Right lobe of liver (tissue), 6 donors: ENCODE results near the gene VPS52. TPM values are rescaled to one million over a fixed set of nuclear protein-coding genes. Genes with fewer than 3 reads are reported as not detected.
"Not testable (repeated sequence)": the region's sequence is repeated elsewhere in the genome, so short reads cannot be mapped to it uniquely, and the experiment has no call there.

Experiments used
- ATAC-seq, 4 donors: fragments of 200-7000 bp; cut with Tn5 transposase; one replicate each; pipeline ENCODE4 v1.9.1; 2020; ENCODE audit warnings: mild to moderate bottlenecking in 4 of 4, moderate library complexity in 4 of 4
- DNase-seq, 3 donors: peaks; one replicate each; pipeline ENCODE4 v3.0.0-alpha.2; 2020
- H3K27ac ChIP-seq, 3 donors: fragments of 200-600 bp; one replicate each; pipeline ENCODE4 v1.8.0; 2022
- H3K27me3 ChIP-seq, 2 donors: fragments of 200-600 bp; one replicate each; pipeline ENCODE4 v1.8.0; 2022
- H3K36me3 ChIP-seq, 4 donors: fragments of 200-600 bp; sonication (generic) in 1 of 4; one replicate each; pipeline versions ENCODE4 v1.5.1 to v1.8.0; 2017 to 2022; ENCODE audit warnings: control low read depth in 1 of 4
- H3K4me1 ChIP-seq, 4 donors: fragments of 200-600 bp; sonication (generic) in 1 of 4; one replicate each; pipeline versions ENCODE4 v1.5.1 to v1.8.0; 2017 to 2022; ENCODE audit warnings: control low read depth in 1 of 4
- H3K4me3 ChIP-seq, 3 donors: fragments of 200-600 bp; one replicate each; pipeline ENCODE4 v1.8.0; 2022
- H3K9me3 ChIP-seq, 4 donors: fragments of 200-600 bp; sonication (generic) in 1 of 4; one replicate each; pipeline versions ENCODE4 v1.5.1 to v1.8.0; 2017 to 2022; ENCODE audit warnings: control low read depth in 1 of 4
- POLR2A ChIP-seq: fragments of 450-650 bp; IDR thresholded peaks from one replicate; pipeline ENCODE4 v1.6.1; 2017; ENCODE audit warnings: antibody characterized with exemption, mild to moderate bottlenecking
- WGBS: methylation state at CpG from one replicate; pipeline ENCODE4 v1.1.6; 2018; ENCODE audit warnings: low coverage, low lambda C conversion rate; ENCODE audit not compliant: insufficient coverage; ENCODE audit errors: missing lambda C conversion rate; 5-methylcytosine and 5-hydroxymethylcytosine counted together
- intact Hi-C, 2 donors: fragments of 100-400 bp; cut with DNase I; formaldehyde crosslinking; loops; one replicate each; pipeline versions ENCODE4 v1.11.2 to v1.14.1; 2022
- total RNA-seq, 6 experiments: library from RNA; depleted of rRNA in 2 of 6; stranded (reverse); fragments of >200 nt in 2 of 6; fragmentation: NEBNext Ultra II Directional in 3 of 6; extraction: Animal tissue kit (Norgen Biotek cat#: 25700) in 3 of 6; gene quantifications; one replicate each; pipeline versions ENCODE4 v1.1.0 to v1.2.4, GENCODE V29; 2016 to 2023
- TF ChIP-seq, protein P1 (sequence below), 4 donors: fragments of 200-600 bp in 3 of 4; fragments of 450-650 bp in 1 of 4; IDR thresholded peaks; one replicate each; pipeline versions ENCODE4 v1.5.1 to v1.8.0; 2016 to 2022; ENCODE audit warnings: antibody characterized with exemption in 4 of 4, mild to moderate bottlenecking in 2 of 4
- donor health status: DM: no; HTN: yes; CAD: no.
- donor health status: DM: no; HTN: no; CAD: no.
- donor health status: DM: no; HTN: no; CAD: no.
- donor health status: DM: no; HTN: yes; CAD: no.
- donor health status: DM: no; HTN: yes; CAD: no.

VPS52 gene
- total RNA-seq, 6 experiments from 2014 or later = 16.4 to 35.1 (median 27.5) TPM

DNA sequence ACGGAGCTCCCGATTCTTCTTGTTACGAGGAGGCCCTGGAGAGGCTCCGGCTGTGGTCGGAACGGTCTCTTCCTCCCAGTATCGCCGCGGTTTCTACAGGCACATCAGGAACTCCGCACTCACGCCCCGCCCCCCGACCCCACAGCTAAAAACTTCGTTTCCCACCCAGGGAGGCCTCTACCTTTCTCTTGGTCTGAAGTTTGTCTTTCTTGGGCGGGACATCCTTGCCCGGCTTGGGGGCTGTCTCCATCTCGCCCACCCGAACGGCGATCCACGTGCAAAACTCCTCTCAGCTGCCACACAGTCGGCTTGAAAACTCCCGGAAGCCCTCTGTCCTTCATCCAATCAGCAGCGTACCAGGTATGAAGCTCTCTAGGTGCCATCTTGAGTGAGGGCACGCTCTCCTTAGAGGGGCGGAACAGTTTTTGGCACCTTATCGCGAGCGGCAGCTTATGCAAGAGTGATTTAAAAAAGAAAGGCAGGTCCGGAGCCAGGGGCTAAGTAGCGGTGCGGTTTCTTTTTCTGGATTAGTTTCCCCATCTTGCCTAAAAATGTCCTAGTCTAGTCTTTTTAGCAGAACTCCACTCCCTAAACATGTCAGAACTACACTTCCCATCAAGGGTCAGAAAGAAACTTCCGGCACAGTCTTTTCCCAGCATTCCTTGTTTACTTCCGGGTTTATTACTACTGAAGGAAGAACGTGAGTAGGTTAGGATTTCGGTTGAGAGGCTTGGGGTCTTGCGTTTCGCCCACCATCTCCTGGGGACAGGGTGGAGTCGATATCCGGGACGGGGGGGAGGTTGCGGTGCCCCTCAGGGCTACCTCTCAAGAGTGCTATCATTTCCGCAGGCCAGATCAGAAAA lies 17.5 kb upstream of the VPS52 start, which contains the start of the genes PFDN6 and WDR46:
PFDN6 (plus strand) TSS at position 681 of the 863 bp plus-strand sequence. CDS start 256 bp downstream, outside the sequence.
WDR46 (minus strand) TSS at position 319 of the 863 bp plus-strand sequence; CDS start at position 250, 69 bp downstream.
- intact Hi-C loops = no loop called here
- peak within 1 kb of the TSS; percentile 79 to 94 (median 91) for H3K4me3 ChIP-seq
- under 1% methylated on average over 40 of the region's 43 CpGs for WGBS
- TF ChIP-seq, protein P1, sequence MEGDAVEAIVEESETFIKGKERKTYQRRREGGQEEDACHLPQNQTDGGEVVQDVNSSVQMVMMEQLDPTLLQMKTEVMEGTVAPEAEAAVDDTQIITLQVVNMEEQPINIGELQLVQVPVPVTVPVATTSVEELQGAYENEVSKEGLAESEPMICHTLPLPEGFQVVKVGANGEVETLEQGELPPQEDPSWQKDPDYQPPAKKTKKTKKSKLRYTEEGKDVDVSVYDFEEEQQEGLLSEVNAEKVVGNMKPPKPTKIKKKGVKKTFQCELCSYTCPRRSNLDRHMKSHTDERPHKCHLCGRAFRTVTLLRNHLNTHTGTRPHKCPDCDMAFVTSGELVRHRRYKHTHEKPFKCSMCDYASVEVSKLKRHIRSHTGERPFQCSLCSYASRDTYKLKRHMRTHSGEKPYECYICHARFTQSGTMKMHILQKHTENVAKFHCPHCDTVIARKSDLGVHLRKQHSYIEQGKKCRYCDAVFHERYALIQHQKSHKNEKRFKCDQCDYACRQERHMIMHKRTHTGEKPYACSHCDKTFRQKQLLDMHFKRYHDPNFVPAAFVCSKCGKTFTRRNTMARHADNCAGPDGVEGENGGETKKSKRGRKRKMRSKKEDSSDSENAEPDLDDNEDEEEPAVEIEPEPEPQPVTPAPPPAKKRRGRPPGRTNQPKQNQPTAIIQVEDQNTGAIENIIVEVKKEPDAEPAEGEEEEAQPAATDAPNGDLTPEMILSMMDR (IDR thresholded peaks at IDR 0.05) = no peak
- no peak for TF ChIP-seq POLR2A
- H3K27ac ChIP-seq = peak within 1 kb of the TSS; percentile 67 to 72 (median 69)
- H3K4me1 ChIP-seq = peaks cover 0 to 16% (median 8%) of the 10 kb centered on the region in 4 donors
- DNase-seq (peak; percentile 71 to 89 (median 73)), ATAC-seq (peak; percentile 95 to 97 (median 96))
- no peaks in the 10 kb centered on the region for H3K27me3 ChIP-seq
- H3K36me3 ChIP-seq = peaks cover 0 to 51% (median 12%) of the 10 kb centered on the region in 4 donors
- no peaks in the 10 kb centered on the region for H3K9me3 ChIP-seq

DNA sequence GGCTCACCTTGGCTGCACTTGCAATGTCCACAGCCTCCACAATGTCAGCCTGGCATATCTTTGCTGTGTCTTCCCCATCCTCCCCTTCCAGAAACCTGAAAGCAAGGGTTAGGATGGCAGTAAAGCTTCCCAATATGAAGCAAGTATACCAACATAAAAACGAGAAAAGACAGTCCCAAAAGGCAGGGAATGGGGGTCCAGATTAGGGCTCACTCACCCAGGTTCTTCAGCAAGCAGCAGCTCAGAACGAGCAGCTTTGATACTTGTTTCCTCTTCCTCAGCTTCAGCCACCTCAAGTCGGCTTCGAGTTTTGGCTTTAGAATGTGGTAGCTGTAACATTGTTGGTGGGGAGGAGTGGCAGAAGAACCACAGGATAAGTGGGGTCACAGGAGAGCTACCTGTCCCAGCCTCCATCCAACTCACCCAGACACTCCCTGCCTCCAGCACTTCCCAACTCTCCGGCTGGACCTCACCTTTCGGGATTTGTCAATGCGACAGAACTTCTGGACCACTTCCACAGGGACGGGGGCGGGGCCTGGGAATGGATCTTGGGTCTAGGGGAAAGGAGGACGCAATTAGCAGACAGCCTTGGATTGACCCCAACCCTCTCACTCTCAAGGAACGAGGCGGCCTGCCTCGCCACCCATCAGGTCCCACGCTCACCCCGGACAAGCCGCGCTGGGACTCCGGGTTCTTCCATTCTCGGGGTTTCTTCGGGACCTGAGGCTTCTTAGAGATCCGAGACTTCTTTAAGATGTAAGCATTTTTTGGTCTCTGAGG lies 16.7 kb upstream of the VPS52 start:
- Histone ChIP-seq H3K36me3 (peaks cover 0 to 49% (median 12%) of the 10 kb centered on the region in 4 donors), H3K4me3 (peak overlapping the region; percentile 79 to 94 (median 91)), H3K4me1 (peaks cover 0 to 16% (median 8%) of the 10 kb centered on the region in 4 donors), H3K27me3 (no peaks in the 10 kb centered on the region), H3K9me3 (no peaks in the 10 kb centered on the region), H3K27ac (peak overlapping the region in 2 of 3 donors; percentile 69 to 72)
- intact Hi-C loops = no loop called here
- ATAC-seq (no peak), DNase-seq (peak in 1 of 3 donors; percentile 49)
- TF ChIP-seq, protein P1 (IDR thresholded peaks at IDR 0.05) = no peak
- TF ChIP-seq POLR2A = no peak
- WGBS = 11% methylated on average over 21 of the region's 21 CpGs

DNA sequence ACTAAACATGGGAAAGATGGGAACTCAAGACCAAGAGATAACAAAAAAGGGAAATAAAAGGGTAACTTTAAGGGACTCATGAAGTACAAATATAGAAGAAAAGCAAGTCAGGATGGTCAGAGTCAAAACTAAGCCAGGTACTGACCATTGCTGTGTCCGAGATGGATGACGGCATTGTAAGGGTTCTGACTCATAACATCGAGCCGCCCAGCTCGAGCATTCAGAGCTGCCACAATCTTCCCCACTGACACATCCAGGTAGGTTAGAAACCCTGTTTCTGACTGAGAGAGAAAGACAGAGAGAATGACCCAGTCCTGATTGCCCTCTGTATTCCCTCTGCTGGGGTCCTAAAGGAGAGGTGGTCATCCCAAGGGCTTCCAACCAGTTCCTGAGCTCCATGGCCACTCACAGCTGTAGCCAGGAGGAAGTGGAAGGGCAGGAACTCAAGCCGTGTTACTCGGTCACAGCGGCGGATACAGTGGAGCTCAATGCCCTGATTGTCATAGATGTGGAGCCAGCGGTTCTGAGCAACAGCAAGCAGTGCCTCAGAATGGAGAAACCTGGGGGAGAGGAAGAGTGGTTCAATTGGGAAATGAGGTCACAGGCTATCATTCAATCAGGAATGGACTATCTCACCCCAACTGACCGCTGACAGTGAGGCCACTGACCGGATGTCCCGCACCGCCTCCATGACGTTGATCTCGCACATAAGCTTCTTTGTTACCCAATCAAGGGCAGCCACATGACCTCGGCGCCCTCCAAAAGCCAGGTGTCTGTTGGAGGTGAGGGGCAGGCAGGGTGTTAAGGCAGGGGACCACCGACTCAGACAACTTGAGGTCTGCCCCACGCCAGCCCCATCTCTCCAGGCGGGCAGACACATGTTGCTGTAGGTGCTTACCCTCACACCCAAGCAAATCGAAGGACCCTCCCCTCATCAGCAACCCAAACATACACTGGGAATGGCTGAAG lies 15.6 kb upstream of the VPS52 start:
- TF ChIP-seq POLR2A = no peak
- TF ChIP-seq, protein P1 (IDR thresholded peaks at IDR 0.05) = no peak
- H3K4me3 ChIP-seq = no peak overlapping the region
- no peaks in the 10 kb centered on the region for H3K9me3 ChIP-seq
- WGBS = 79% methylated on average over 15 of the region's 22 CpGs
- peaks cover 0 to 48% (median 10%) of the 10 kb centered on the region in 4 donors for H3K36me3 ChIP-seq
- ATAC-seq (no peak), DNase-seq (no peak)
- H3K4me1 ChIP-seq = peaks cover 0 to 16% (median 8%) of the 10 kb centered on the region in 4 donors
- intact Hi-C loops = no loop called here
- no peaks in the 10 kb centered on the region for H3K27me3 ChIP-seq
- no peak overlapping the region for H3K27ac ChIP-seq

DNA sequence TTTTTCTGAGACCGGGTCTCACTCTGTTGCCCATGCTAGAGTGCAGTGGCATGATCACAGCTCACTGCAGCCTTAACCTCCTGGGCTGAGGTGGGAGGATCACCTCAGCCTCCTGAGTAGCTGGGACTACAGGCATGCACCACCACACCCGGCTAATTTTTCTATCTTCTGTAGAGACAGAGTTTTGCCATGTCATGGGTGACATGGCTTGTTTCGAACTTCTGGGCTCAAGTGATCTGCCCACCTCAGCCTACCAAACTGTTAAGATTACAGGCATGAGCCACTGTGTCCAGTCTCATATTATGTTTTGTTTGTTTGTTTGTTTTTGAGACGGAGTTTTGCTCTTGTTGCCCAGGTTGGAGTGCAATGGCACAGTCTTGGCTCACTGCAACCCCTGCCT lies 13.5 kb upstream of the VPS52 start:
- WGBS = 72% methylated on average over 4 of the region's 4 CpGs
- Histone ChIP-seq H3K4me1 (peaks cover 0 to 12% (median 5%) of the 10 kb centered on the region in 4 donors), H3K36me3 (peaks cover 0 to 37% (median 8%) of the 10 kb centered on the region in 4 donors)
- H3K27ac ChIP-seq, H3K27me3 ChIP-seq, H3K4me3 ChIP-seq, H3K9me3 ChIP-seq, intact Hi-C loops, DNase-seq, ATAC-seq: not testable (repeated sequence)
